ENCODE results near the gene URB1. TPM values are rescaled to one million over a fixed set of nuclear protein-coding genes. Genes with fewer than 3 reads are reported as not detected.
"Not testable (repeated sequence)": the region's sequence is repeated elsewhere in the genome, so short reads cannot be mapped to it uniquely, and the experiment has no call there.

URB1 gene
- total RNA-seq (10 to 100 TPM; 13.7 to 15.7 TPM), polyA plus RNA-seq (ENCODE audit: insufficient read length in 6 of 6) (10 to 100 TPM; 11.4 to 15.5 (median 14.2) TPM)
- long read RNA-seq, donor 1, result 0 reads
- long read RNA-seq, donor 2, result 0 reads
- long read RNA-seq, donor 3, result 0 reads
- long read RNA-seq, donor 4, partial matches to known transcripts, result 2 of 2 reads
- long read RNA-seq, donor 4, other reads (novel, unspliced or antisense), result 0 of 2 reads
- long read RNA-seq, donor 5, result 0 reads
- long read RNA-seq, donor 6, result 0 reads
- long read RNA-seq, donor 7, result 0 reads
- long read RNA-seq, donor 8, result 0 reads
- long read RNA-seq, donor 9, result 0 reads
- long read RNA-seq, donor 10, result 0 reads
- long read RNA-seq, donor 11, result 0 reads
- long read RNA-seq, donor 12, result 0 reads

GRCh38 chr21:32392880-32393676 lies at the start of gene URB1:
Gene URB1, minus strand, starts transcription at chr21:32393012. Its CDS starts 102 bp downstream, at chr21:32392910.
- ATAC-seq, result peak; percentile 100
- Histone ChIP-seq H3K4me3 (peak within 1 kb of the TSS; percentile 95 to 99), H3K9me3 (no peaks in the 10 kb centered on the region), H3K27ac (peak within 1 kb of the TSS; percentile 82 to 85), H3K4me1 (peaks cover 11 to 20% of the 10 kb centered on the region in 2 donors), H3K36me3 (no peaks in the 10 kb centered on the region), H3K27me3 (peaks cover 0 to 10% of the 10 kb centered on the region in 2 donors)
- no peak for TF ChIP-seq CTCF (IDR thresholded peaks at IDR 0.05)
- intact Hi-C loops (cut with DNase I), result no loop called here
- DNase-seq, result peak; percentile 77 to 97 (median 92)

GRCh38 chr21:32437729-32438128 lies 44.9 kb upstream of the URB1 start:
- Histone ChIP-seq H3K36me3 (no peaks in the 10 kb centered on the region), H3K27ac (no peak overlapping the region), H3K4me1 (no peaks in the 10 kb centered on the region), H3K27me3 (no peaks in the 10 kb centered on the region), H3K9me3 (no peaks in the 10 kb centered on the region), H3K4me3 (no peak overlapping the region)
- TF ChIP-seq CTCF (IDR thresholded peaks at IDR 0.05), result no peak
- intact Hi-C loops (cut with DNase I), result no loop called here
- ATAC-seq, result no peak
- no peak for DNase-seq

GRCh38 chr21:32432982-32433660 lies 40.3 kb upstream of the URB1 start:
- peak; percentile 77 for ATAC-seq
- H3K27me3 ChIP-seq; intact Hi-C loops (cut with DNase I); H3K4me3 ChIP-seq; DNase-seq; H3K27ac ChIP-seq; H3K9me3 ChIP-seq; H3K4me1 ChIP-seq; H3K36me3 ChIP-seq: not testable (repeated sequence)

GRCh38 chr21:32427958-32428623 lies 35.3 kb upstream of the URB1 start:
- Histone ChIP-seq H3K36me3 (peaks cover 0 to 3% of the 10 kb centered on the region in 2 donors), H3K27ac (no peak overlapping the region), H3K4me3 (no peak overlapping the region), H3K9me3 (no peaks in the 10 kb centered on the region), H3K27me3 (no peaks in the 10 kb centered on the region), H3K4me1 (peaks cover 0 to 4% of the 10 kb centered on the region in 2 donors)
- TF ChIP-seq CTCF (IDR thresholded peaks at IDR 0.05), result no peak
- DNase-seq, result no peak
- no peak for ATAC-seq
- intact Hi-C loops (cut with DNase I), result no loop called here

GRCh38 chr21:32426592-32427051 lies 33.8 kb upstream of the URB1 start:
- Histone ChIP-seq H3K9me3 (peaks cover 0 to under 1% of the 10 kb centered on the region in 2 donors), H3K4me1 (peaks cover 0 to 4% of the 10 kb centered on the region in 2 donors), H3K27me3 (no peaks in the 10 kb centered on the region), H3K36me3 (peaks cover 0 to 3% of the 10 kb centered on the region in 2 donors), H3K4me3 (no peak overlapping the region), H3K27ac (peak overlapping the region in 1 of 2 donors; percentile 4)
- intact Hi-C loops (cut with DNase I), result no loop called here
- DNase-seq (no peak), ATAC-seq (peak; percentile 52)
- TF ChIP-seq CTCF (IDR thresholded peaks at IDR 0.05), result no peak
